LNCAP (cell line): ENCODE results near the gene PIK3CA.

ENCODE experiments used
- TF ChIP-seq, protein P1 (sequence below): fragments of 450-650 bp; IDR thresholded peaks from 2 replicates; pipeline ENCODE4 v1.5.1; 2017; ENCODE audit warnings: mild to moderate bottlenecking

PIK3CA gene

DNA sequence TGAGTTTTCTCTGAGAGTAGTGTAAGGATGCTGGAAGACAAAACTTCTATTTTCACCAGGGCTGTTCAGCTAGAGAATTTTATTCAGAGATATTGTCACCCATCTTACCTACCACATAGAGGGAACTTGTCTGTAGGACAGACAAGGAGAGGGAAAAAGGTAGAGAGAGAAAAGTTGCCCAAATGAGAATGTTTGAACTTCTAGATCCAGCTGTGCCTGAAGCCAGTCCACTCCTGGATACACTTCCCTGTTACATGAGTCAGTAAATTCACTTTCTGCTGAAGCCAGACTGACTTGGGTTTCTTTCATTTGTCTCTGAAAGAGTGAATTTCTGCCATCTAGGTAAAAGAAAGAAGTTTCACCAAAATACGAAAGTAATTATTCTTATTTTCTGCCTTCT lies 130.0 kb downstream of the PIK3CA start:
- TF ChIP-seq, protein P1, sequence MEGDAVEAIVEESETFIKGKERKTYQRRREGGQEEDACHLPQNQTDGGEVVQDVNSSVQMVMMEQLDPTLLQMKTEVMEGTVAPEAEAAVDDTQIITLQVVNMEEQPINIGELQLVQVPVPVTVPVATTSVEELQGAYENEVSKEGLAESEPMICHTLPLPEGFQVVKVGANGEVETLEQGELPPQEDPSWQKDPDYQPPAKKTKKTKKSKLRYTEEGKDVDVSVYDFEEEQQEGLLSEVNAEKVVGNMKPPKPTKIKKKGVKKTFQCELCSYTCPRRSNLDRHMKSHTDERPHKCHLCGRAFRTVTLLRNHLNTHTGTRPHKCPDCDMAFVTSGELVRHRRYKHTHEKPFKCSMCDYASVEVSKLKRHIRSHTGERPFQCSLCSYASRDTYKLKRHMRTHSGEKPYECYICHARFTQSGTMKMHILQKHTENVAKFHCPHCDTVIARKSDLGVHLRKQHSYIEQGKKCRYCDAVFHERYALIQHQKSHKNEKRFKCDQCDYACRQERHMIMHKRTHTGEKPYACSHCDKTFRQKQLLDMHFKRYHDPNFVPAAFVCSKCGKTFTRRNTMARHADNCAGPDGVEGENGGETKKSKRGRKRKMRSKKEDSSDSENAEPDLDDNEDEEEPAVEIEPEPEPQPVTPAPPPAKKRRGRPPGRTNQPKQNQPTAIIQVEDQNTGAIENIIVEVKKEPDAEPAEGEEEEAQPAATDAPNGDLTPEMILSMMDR: no peak

DNA sequence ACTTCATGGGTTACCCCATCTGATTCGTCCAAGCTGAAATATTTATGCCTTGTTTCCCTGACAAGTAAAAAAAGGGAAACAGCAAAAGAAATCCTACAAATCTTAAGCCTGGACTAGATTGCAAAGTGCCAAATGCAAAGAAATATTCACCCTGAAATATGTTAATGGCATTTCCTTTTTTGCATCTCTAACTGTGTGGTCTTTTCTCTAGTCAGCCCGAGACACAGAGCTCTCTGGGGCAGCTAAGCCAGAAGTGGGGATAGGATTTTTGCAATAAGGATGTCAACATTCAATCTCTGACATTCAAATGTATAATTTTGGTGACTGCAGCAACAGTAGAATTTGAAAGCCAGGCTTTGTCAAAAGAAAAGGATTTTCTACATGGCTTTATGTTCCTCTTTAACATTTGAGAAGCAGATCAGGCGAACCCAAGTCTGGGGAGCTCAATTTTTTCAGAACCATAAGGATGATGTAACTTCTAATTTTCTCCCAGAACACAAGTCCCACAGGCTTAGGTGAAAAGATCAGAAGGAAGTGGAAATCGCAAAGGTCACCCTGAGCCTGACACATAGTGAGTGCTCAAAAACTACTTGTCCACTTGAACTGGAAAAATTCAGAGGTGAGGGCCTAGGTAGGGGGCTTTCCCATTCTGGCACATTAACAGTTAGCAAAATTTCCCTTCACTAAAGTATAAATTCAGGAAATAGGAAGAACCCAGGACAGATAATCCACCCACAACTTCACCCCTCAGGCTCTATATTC lies 131.0 kb downstream of the PIK3CA start:
- TF ChIP-seq, protein P1: no peak

DNA sequence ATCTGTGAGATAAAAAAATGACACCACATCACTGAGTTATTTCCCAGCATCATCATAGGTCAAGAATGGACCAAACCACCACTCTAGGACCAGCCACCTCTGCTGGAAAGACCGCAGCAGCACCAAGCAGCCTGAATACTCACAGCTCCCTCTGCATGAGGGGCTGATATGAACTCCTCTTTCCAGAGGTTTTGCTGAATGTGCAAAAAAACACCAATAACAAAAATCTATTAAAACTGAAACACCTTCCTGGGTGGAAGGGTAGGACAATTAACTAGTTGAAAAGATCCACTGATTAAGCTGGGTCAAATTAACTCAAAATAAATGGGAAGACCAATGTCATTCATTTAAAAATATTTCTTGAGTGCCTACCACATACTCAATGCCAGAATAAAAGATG lies 131.7 kb downstream of the PIK3CA start:
- TF ChIP-seq, protein P1: no peak

DNA sequence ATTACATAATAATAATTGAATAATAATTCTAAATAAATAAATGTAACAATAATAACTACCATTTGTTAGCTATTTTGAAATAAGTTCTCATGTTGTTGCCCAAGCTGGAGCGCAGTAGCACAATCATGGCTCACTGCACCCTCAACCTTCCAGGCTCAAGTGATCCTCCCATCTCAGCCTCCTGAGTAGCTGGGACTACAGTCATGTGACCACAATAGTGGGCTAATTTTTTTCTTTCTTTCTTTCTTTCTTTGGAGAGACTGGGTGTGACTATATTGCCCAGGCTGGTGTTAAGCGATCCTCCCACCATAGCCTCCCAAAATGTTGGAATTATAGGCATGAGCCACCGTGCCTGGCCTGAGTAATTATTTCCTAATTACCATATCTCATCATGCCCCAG lies 133.7 kb downstream of the PIK3CA start:
- TF ChIP-seq, protein P1: no peak

DNA sequence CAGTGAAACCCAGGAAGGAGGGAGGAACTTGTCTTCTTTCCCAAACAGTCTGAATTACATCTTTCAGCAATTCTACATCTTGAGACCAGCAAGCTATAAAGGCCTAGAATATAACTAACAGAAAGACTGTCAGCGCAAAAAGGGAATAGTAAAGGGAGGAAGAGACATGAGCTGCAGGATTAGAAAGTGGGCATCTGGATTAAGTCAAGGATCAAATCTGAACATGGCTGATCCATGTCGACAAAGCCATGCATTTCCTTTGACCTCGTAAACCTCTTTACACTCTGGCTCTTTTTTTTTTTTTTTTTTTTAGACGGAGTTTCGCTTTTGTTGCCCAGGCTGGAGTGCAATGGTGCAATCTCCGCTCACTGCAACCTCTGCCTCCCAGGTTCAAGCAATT lies 138.2 kb downstream of the PIK3CA start:
- TF ChIP-seq, protein P1: no peak

DNA sequence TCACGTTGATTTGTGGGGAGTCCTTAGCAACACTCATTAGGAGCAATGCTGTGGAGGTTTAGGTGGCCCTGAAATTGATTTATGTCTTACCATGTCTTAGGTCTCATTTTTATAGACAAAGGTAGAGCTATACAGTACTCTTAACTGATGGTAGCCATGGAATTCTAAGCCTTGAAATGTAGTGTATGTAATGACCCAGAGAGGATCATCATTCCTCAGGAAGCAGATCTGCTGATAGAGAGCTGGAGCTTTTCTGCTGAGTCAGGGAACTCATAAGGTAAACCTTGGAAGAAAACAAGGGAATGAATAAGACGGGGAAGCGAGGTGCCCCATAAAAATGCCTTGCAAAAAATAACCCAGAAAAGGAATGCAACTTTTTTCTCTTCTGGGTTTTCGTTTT lies 140.7 kb downstream of the PIK3CA start:
- TF ChIP-seq, protein P1: no peak

DNA sequence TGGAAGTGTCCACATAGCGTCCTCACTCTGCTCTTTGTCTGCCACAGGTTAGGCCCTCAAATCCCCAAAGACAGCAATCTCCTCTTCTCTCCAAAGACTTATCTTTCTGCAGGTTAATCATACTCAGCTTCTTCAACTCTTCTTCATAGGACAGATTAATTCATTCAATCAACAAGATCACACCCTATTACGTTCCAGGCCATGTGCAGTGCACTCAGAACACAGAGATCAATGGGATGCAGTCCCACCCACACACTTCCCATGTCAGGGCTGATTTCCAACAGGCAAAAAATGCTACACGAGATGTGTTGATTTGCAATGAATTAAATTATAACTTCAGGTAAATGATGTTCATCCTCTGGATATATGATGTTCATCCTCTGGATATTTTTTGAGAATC lies 141.1 kb downstream of the PIK3CA start:
- TF ChIP-seq, protein P1: no peak
